H1 (cell line): ENCODE results near the gene NCAM1. TPM values are rescaled to one million over a fixed set of nuclear protein-coding genes. Genes with fewer than 3 reads are reported as not detected.

Experiments
- CEBPB ChIP-seq: IDR thresholded peaks from 2 replicates; pipeline ENCODE4 v1.6.1; 2012; ENCODE audit warnings: low read depth, low read length
- CTBP2 ChIP-seq: IDR thresholded peaks from 2 replicates; pipeline ENCODE4 v1.7.0; 2011; ENCODE audit warnings: borderline replicate concordance, mild to moderate bottlenecking, moderate library complexity, mixed read lengths, low read length; ENCODE audit not compliant: insufficient read depth, insufficient read length
- FOSL1 ChIP-seq: IDR thresholded peaks from 2 replicates; pipeline ENCODE4 v1.6.1; 2011; ENCODE audit warnings: mild to moderate bottlenecking, low read depth, low read length, moderate library complexity; ENCODE audit not compliant: insufficient read depth
- SIN3A ChIP-seq, 2 experiments: IDR thresholded peaks in 1 of 2; conservative IDR thresholded peaks in 1 of 2; 2 replicates each; pipeline ENCODE4 v1.6.1; 2011 to 2012; ENCODE audit warnings: low read length in 2 of 2, improper control_type of control experiment in 1 of 2, low read depth in 1 of 2, mild to moderate bottlenecking in 1 of 2
- SIX5 ChIP-seq: IDR thresholded peaks from 2 replicates; pipeline ENCODE4 v1.6.1; 2011; ENCODE audit warnings: mild to moderate bottlenecking, low read depth, low read length
- SP1 ChIP-seq: IDR thresholded peaks from 2 replicates; pipeline ENCODE4 v1.6.1; 2011; ENCODE audit warnings: low read depth, low read length
- YY1 ChIP-seq: IDR thresholded peaks from 2 replicates; pipeline ENCODE4 v1.6.1; 2011; ENCODE audit warnings: low read depth, mild to moderate bottlenecking, low read length
- polyA plus RNA-seq, 7 experiments: library from polyadenylated mRNA; depleted of rRNA in 3 of 7; stranded (reverse) in 5 of 7; unstranded in 2 of 7; fragments of >200 nt in 5 of 7; fragments of 200-250 nt in 2 of 7; gene quantifications; 1 replicate in 5 of 7; 2 replicates in 1 of 7; 4 replicates in 1 of 7; pipeline versions ENCODE4 v1.2.1 to v1.2.3, GENCODE V29; 2011 to 2013; ENCODE audit warnings: missing spikeins in 2 of 7, mixed read lengths in 2 of 7
- total RNA-seq: library from RNA; stranded (reverse); fragmentation: NEBNext Ultra II Directional; extraction: Animal tissue kit (Norgen Biotek cat#: 25700); gene quantifications from 2 replicates; pipeline ENCODE4 v1.2.1, GENCODE V29; 2021
- TF ChIP-seq, protein P1 (sequence below): IDR thresholded peaks from 2 replicates; pipeline ENCODE4 v1.6.1; 2012; ENCODE audit warnings: low read length, inconsistent platforms

Gene NCAM1
- total and polyA plus RNA-seq, 2 of the 8 experiments (the other 6 are each of a cell fraction or from before 2014, with no cell fraction given): 3.1 to 4.3 TPM

DNA sequence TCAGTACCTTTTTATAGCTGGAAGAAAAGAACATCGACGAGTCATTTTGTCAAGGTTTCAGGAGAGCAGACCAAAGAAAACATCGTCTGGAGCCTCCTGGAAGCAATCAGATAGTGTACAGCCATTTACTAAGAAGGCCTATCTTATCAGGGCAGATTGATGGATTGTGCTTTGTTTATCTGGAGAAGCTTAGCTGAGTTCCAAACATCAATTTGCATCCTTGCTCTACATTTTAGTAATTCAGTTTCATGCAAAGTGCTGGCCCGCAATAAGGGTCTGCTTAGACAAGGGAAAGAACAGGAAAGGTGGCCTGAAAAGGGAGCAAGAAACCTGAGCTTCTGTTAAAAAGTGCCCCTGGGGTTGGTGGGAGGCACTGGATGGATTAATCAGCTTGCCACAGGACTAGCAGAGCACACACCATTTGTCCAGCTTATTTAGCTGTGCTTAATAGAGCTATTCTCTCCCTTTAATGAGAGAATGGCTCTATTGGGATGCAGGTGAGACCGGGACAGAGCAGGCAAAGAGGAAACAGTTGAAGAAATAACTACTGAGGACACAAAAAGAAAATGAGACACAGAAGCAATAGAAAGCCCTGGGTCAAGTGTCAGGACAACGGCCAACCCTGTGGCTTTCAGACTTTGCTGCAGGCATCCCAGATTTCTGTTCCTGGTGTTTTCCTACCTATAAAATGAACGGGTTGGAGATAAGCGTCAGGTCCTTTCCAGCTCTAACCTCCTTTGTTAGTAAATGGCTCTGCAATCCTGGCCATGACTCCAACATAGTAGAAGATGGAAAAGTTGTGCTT is 231.1 kb downstream of the NCAM1 start (continued):
- no peak for TF ChIP-seq SIX5
- no peak for TF ChIP-seq CEBPB
- TF ChIP-seq SIN3A (conservative IDR thresholded peaks at IDR 0.05 in 1 of 2, IDR thresholded peaks at IDR 0.05 in 1 of 2; ENCODE audit: low read depth in 1 of 2, low read length in 2 of 2): no peak
- no peak for TF ChIP-seq YY1
- TF ChIP-seq FOSL1: no peak
- TF ChIP-seq CTBP2: no peak
- TF ChIP-seq, protein P1, sequence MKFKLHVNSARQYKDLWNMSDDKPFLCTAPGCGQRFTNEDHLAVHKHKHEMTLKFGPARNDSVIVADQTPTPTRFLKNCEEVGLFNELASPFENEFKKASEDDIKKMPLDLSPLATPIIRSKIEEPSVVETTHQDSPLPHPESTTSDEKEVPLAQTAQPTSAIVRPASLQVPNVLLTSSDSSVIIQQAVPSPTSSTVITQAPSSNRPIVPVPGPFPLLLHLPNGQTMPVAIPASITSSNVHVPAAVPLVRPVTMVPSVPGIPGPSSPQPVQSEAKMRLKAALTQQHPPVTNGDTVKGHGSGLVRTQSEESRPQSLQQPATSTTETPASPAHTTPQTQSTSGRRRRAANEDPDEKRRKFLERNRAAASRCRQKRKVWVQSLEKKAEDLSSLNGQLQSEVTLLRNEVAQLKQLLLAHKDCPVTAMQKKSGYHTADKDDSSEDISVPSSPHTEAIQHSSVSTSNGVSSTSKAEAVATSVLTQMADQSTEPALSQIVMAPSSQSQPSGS: no peak
- no peak for TF ChIP-seq SP1
